NCI-H1092 (cell line): ENCODE results near the gene PDLIM5.
"Not testable (repeated sequence)": the region's sequence is repeated elsewhere in the genome, so short reads cannot be mapped to it uniquely, and the experiment has no call there.

Source experiments
- DNase-seq: peaks from one replicate; lab custom pipeline; 2025; lab: John Stamatoyannopoulos, UW

The PDLIM5 gene

GRCh38 chr4:94463771-94464170 is 12.0 kb downstream of the PDLIM5 start:
- no peak for DNase-seq

- no peak for DNase-seq
These were observed 14.6 kb downstream of the PDLIM5 start for GRCh38 chr4:94466371-94466770.

GRCh38 chr4:94466923-94467322 is 15.2 kb downstream of the PDLIM5 start:
- no peak for DNase-seq

DNA sequence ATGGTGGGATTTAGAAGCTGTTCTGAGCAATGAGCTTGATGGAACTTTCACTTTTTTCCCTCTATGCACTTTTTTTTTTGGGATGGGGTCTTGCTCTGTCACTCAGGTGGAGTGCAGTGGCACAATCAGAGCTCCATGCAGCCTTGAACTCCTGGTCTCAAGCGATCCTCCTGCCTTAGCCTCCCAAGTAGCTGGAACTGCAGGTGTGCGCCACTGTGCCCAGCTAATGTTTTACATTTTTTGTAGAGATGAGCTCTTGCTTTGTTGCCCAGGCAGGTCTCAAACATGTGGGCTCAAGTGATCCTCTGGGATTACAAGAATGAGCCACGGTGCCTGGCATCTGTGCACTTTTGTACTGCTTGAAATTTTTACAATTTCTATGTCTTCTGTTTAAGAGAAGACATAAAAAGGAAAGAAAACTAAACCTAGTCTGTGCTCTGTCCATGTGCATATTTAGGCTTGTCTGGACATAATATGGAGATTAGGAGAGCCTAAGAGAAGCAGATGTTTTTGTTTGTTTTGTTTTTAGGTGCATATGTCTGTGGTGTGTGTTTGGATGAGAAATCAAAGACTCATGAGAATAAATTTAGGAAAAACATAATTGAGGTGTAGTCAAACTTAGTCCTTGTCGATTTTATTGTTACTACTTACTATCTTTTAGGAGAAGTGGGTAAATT is 16.5 kb downstream of the PDLIM5 start:
- DNase-seq = no peak

DNA sequence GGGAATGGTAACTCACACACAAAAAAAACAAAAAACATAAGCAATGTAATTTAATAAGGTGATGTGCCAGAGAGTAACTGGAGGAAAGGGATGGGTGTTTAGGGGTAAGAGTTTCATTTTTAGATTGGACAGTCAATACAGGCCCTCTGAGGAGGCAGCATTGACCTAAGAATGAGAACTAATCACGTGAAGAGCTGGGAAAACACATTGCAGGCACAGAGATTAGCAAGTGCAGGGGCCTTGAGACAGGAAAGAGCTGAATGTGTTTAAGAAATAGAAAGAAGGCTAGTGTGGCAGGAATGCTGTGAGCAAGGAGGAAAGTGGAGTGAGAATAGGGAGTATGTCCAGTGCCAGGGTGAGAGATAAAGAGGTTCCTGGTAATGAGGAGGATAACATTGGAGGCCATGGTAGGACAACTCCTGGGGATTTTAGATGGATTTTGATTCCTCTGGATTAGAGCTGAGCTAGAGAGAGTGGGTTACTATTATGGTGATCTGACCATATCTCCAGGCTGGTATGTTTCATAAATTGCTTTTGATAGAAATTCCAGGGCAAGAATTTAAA is 17.6 kb downstream of the PDLIM5 start:
- no peak for DNase-seq

- DNase-seq = no peak
These were observed 18.4 kb downstream of the PDLIM5 start for GRCh38 chr4:94470132-94470531.

- not testable (repeated sequence) for DNase-seq
These were observed 19.0 kb downstream of the PDLIM5 start for GRCh38 chr4:94470782-94471181.

DNA sequence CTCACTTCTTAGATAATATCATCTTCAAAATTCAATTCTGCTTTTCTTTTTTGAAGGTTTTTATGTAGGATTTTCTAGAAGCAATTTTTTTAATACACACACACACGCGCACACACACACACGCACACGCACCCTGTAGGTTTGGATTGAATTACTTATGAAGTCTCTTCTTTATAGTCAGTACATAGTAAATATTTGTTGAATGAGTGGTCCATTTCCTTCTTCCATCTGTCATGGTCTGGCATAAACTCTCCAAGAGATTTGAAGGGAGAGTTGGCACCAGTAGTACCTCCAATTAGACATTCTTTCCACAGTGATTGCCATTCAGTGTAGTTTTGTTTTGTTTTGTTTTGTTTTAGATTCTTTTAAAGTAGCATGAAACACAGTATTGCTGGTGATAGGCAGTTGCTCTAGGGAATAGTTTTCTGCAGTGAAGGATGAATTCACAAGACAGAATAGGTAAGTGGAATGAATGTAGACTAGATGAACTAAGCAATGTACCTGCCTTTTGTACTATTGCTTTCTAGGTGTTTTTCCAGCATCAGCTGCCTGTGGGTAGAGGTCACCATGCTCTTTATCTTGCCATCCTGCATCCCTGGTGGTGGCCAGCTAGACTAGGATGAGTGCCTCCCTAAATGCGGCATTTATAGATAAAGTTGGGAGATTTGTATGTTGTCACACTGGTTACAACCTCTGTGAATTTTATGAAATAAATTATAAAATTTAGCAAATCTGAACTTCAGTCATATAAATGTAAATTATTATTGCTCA is 20.5 kb downstream of the PDLIM5 start:
- peak; percentile 3 for DNase-seq

- DNase-seq = no peak
These were observed 23.3 kb downstream of the PDLIM5 start for GRCh38 chr4:94475050-94475449.

DNA sequence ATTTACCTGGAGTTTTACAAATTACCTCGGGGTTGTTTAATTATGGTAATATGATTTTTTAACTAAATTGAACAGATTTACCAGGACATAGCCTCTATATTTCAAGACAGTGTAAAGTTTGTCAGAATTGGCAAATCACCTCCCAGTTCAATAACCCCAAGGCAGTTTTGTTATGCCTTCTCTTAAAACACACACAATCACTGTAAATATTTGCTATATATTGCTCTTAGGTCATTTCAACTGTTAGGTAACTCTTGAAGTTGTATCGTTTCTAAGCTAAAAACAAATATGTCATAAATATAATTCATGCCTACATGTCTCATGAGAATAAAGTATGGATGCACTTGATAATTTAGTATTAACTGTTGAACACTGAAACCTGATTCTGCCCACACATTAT is 24.1 kb downstream of the PDLIM5 start:
- DNase-seq = no peak

GRCh38 chr4:94477227-94477626 is 25.5 kb downstream of the PDLIM5 start:
- no peak for DNase-seq

DNA sequence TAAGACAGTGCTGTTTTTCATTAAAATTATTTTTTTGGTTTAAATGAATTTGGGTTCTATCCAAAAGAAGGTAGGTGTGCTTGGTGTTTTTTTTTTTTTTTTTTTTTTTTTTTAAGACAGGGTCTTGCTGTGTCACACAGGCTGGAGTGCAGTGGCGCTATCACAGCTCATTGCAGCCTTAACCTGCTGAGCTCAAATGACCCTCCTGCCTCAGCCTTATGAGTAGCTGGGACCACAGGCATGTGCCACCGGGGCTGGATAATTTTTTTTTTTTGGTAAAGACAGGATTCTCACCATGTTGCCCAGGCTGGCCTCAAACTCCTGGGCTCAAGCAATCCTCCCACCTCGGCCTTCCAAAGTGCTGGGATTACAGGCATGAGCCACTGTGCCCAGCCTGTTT is 27.1 kb downstream of the PDLIM5 start:
- not testable (repeated sequence) for DNase-seq

- DNase-seq = no peak
These were observed 27.8 kb downstream of the PDLIM5 start for GRCh38 chr4:94479358-94480141.

DNA sequence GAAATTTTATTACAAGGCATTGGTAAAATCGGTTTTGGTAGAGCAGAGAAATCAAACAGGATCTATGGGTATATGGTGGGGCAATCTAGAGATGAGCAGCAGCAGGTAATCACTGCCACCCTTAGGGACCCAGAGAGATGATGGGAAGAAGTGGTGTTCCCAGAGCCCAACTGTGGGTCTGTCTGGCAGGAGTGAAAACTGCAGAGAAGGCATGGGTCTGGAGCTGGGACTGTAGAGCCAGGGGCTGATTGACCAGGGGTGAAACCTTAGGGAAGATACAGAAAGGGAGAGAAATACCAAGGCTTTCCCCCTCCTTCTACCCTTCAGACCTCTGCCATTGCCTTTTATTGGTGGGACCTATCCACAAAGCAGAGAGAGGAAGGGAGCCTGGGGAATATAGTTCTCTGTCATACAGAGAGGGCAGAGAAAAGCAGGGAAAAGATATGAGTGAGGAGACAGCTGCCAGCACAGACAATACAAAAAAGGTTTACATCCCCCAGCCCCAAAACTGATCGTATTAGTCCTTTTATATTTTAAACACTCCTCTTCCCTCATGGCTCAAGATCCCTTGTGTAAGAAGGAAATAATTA is 28.7 kb downstream of the PDLIM5 start:
- no peak for DNase-seq

- no peak for DNase-seq
These were observed 32.2 kb downstream of the PDLIM5 start for GRCh38 chr4:94483895-94484294.

GRCh38 chr4:94484818-94485217 is 33.1 kb downstream of the PDLIM5 start:
- no peak for DNase-seq

- DNase-seq = no peak
These were observed 34.6 kb downstream of the PDLIM5 start for GRCh38 chr4:94486372-94486801.

DNA sequence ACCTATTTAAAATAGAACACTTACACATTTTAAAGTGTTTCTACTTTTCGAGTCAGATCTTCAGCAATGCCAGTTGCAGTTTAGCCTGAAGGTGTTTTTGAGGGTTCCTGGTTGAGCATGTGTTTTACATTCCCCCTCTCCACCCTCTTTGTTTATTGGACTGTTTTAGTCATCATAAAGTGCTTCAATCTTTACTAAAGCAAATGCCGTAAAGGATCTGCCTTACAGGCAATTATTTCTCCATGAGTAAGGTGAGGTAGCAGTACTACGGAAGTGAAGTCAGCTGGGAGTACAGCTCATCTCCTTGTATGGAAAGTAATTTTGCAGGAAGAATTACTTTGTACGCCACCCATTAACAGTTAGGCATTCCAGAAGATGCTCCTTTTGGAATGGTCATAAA is 36.9 kb downstream of the PDLIM5 start:
- no peak for DNase-seq

- no peak for DNase-seq
These were observed 37.4 kb downstream of the PDLIM5 start for GRCh38 chr4:94489098-94489497.

DNA sequence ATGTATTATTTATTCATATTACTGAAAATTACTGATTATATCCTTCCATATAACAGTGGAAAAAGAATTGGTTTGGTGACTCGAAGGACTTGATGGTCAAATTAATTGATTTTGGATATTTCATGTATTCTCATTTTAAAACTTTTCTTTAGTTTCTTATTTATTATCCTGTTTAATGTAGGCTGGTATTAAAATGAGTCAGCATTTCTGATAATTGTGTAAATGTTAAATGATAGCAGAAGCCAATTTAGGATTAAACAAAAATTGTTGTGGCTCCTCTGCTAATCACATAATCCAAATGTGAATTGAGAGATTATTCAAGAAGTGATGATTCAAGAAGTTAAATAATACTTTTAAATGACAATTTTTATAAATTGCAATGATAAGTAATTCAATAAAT is 38.7 kb downstream of the PDLIM5 start:
- no peak for DNase-seq

DNA sequence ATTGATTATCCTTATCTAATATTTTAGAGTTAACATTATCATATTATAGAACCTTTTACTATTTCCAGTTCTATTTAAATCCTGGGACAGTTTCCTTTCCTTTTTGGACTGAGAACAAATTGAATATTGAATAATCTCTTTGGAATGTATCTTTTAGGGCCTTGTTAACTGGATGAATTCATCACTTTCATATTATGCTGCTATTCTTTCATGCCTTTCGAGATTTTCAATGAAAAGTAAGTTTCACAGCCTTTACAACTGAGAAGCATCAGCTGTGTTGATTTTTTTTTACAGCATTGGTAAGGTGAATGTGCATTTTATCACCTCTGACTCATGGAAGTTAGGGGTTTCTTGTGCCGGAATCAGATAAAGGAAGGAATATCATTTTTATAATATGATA is 39.6 kb downstream of the PDLIM5 start:
- no peak for DNase-seq

DNA sequence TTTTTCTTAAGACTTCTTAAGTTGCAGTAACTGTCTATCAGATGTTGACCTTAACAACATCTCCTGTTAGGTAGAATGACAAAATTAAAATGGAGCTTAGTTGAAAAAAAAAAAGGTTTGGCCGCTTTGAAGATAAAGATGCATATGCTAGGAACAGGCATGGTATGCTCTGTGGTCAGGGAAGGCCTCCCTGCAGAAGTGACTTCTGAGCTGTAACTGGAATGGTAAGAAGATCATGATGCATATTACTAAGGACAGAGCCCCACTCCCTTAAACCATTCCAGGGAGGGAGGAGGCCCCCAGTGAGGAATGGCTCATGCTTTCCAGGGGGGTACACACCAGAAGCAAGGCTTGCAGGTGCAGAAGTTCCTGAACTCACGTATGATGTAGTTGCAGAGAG is 43.7 kb downstream of the PDLIM5 start:
- DNase-seq = no peak
